Panc1 (cell line): ENCODE data around the gene TCF20. TPM values are rescaled to one million over a fixed set of nuclear protein-coding genes. Genes with fewer than 3 reads are reported as not detected.

ENCODE experiments used
- ATAC-seq: fragments of 200-7000 bp; cut with Tn5 transposase; 2 replicates; pipeline ENCODE4 v1.9.1; 2020; ENCODE audit warnings: mild to moderate bottlenecking, moderate library complexity
- BruUV-seq: library from RNA; stranded (reverse); fragments of 400-500 nt; replicated peaks from 2 replicates; lab custom pipeline; 2021; lab: Mats Ljungman, UMichigan
- CTCF ChIA-PET: fragments of 300-600 bp; sonication (Branson Sonifier 250); formaldehyde crosslinking; loops from one replicate; lab custom pipeline; 2022; ENCODE audit warnings: antibody characterized with exemption; lab: Charles Lee
- POLR2A ChIA-PET: fragments of 300-600 bp; sonication (Branson Sonifier 250); formaldehyde crosslinking; loops from one replicate; lab custom pipeline; 2022; ENCODE audit warnings: antibody characterized with exemption; lab: Charles Lee
- DNase-seq: peaks from one replicate; pipeline ENCODE4 v3.0.0-alpha.2; 2010; ENCODE audit warnings: low read depth, low spot score
- H3K27ac ChIP-seq: 2 replicates; pipeline ENCODE4 v1.5.1; 2011; ENCODE audit warnings: mild to moderate bottlenecking, low read length, inconsistent platforms
- H3K27me3 ChIP-seq: fragments of 200-500 bp; sonication (Bioruptor generic); 2 replicates; pipeline ENCODE4 v1.6.0; 2014; ENCODE audit warnings: low read length, inconsistent platforms; ENCODE audit not compliant: control insufficient read depth, insufficient read depth
- H3K36me3 ChIP-seq: fragments of 200-500 bp; sonication (Bioruptor generic); 2 replicates; pipeline ENCODE4 v1.5.1; 2014; ENCODE audit warnings: inconsistent platforms, mild to moderate bottlenecking, low read length, moderate library complexity; ENCODE audit not compliant: control insufficient read depth, insufficient read depth
- H3K4me1 ChIP-seq: 2 replicates; pipeline ENCODE4 v1.5.1; 2011; ENCODE audit warnings: inconsistent platforms, mild to moderate bottlenecking, low read length, moderate library complexity; ENCODE audit not compliant: control insufficient read depth, insufficient read depth
- H3K4me3 ChIP-seq, 2 experiments: 2 replicates each; pipeline ENCODE4 v1.5.1; 2011 to 2012; ENCODE audit warnings: low read depth in 2 of 2, low read length in 2 of 2, mild to moderate bottlenecking in 2 of 2, inconsistent platforms in 1 of 2, moderate library complexity in 1 of 2
- H3K9me3 ChIP-seq: fragments of 200-500 bp; sonication (Bioruptor generic); 2 replicates; pipeline ENCODE4 v1.5.1; 2014; ENCODE audit warnings: low read depth, mild to moderate bottlenecking, inconsistent platforms, low read length, moderate library complexity; ENCODE audit not compliant: control insufficient read depth, insufficient read depth
- CTCF ChIP-seq: fragments of 450-650 bp; IDR thresholded peaks from 2 replicates; pipeline ENCODE4 v1.5.1; 2017; ENCODE audit warnings: mild to moderate bottlenecking
- POLR2AphosphoS5 ChIP-seq: IDR thresholded peaks from 2 replicates; pipeline ENCODE4 v1.6.1; 2012; ENCODE audit warnings: mild to moderate bottlenecking, low read depth, low read length, moderate library complexity
- REST ChIP-seq, 2 experiments: IDR thresholded peaks; 2 replicates each; pipeline ENCODE4 v1.6.1; 2011 to 2012; ENCODE audit warnings: low read depth in 2 of 2, control low read depth in 1 of 2, low read length in 1 of 2, mild to moderate bottlenecking in 1 of 2, moderate library complexity in 1 of 2; ENCODE audit not compliant: insufficient read depth in 1 of 2
- SIN3A ChIP-seq: IDR thresholded peaks from 2 replicates; pipeline ENCODE4 v1.6.1; 2012; ENCODE audit warnings: low read depth, mild to moderate bottlenecking, low read length, moderate library complexity, borderline replicate concordance; ENCODE audit not compliant: insufficient read depth
- TCF7L2 ChIP-seq: IDR thresholded peaks from 2 replicates; pipeline ENCODE4 v1.6.1; 2011; ENCODE audit warnings: mild to moderate bottlenecking, low read depth, low read length, inconsistent platforms
- in situ Hi-C: cut with HindIII; loops from 2 replicates; pipeline ENCODE4 v1.10.0; 2016; ENCODE audit warnings: low sequenced_read_pairs, low pct_unique_long_range_greater_than_20kb
- intact Hi-C: fragments of 100-400 bp; cut with micrococcal nuclease; formaldehyde crosslinking; loops from one replicate; pipeline ENCODE4 v1.10.0; 2022; ENCODE audit not compliant: unreplicated experiment
- total RNA-seq: library from RNA; stranded (reverse); gene quantifications from one replicate; pipeline ENCODE4 v1.2.1, GENCODE V29; 2021; ENCODE audit not compliant: unreplicated experiment

Gene TCF20
- total RNA-seq, 1 experiment from 2014 or later = 79.8 TPM

- no peaks in the 10 kb centered on the region for H3K9me3 ChIP-seq
- H3K4me1 ChIP-seq = no peaks in the 10 kb centered on the region
- DNase-seq (no peak), ATAC-seq (no peak)
- no peaks in the 10 kb centered on the region for H3K36me3 ChIP-seq
- BruUV-seq = no TSS peak
- no peaks in the 10 kb centered on the region for H3K27me3 ChIP-seq
- ChIA-PET POLR2A (no interaction called here), CTCF (interaction anchor here (0.5 to 0.6 kb wide), 2 partner anchors 24 to 157 kb away, joined by 3 to 13 read pairs; no protein-coding TSS in a partner anchor)
- no peak overlapping the region for H3K4me3 ChIP-seq
- intact Hi-C loops (no loop called here), in situ Hi-C loops (no loop called here)
- H3K27ac ChIP-seq = no peak overlapping the region
- no peak for TF ChIP-seq TCF7L2
- no peak for TF ChIP-seq CTCF
- TF ChIP-seq REST (IDR thresholded peaks at IDR 0.05; ENCODE audit: insufficient read depth in 1 of 2, low read depth in 2 of 2, low read length in 1 of 2) = no peak
- no peak for TF ChIP-seq POLR2AphosphoS5
- no peak for TF ChIP-seq SIN3A
Measured at GRCh38 chr22:42287174-42287890, 16.9 kb upstream of the TCF20 start.

- no peak for ATAC-seq
- BruUV-seq = no TSS peak
- H3K27me3 ChIP-seq = no peaks in the 10 kb centered on the region
- TF ChIP-seq REST (IDR thresholded peaks at IDR 0.05; ENCODE audit: insufficient read depth in 1 of 2, low read depth in 2 of 2, low read length in 1 of 2) = no peak
- TF ChIP-seq POLR2AphosphoS5 = no peak
- no peak for TF ChIP-seq CTCF
- TF ChIP-seq SIN3A = no peak
- no peak for TF ChIP-seq TCF7L2
- intact Hi-C loops = no loop called here
- DNase-seq = no peak
- no peak overlapping the region for H3K4me3 ChIP-seq
- ChIA-PET CTCF (interaction anchor here (0.6 kb wide), 1 partner anchor 26 kb away, joined by 13 read pairs; no protein-coding TSS in a partner anchor), POLR2A (no interaction called here)
- H3K27ac ChIP-seq = no peak overlapping the region
- H3K36me3 ChIP-seq = no peaks in the 10 kb centered on the region
- no peaks in the 10 kb centered on the region for H3K4me1 ChIP-seq
- in situ Hi-C loops = no loop called here
- H3K9me3 ChIP-seq = no peaks in the 10 kb centered on the region
Measured at GRCh38 chr22:42286205-42286604, 15.8 kb upstream of the TCF20 start.
